Pons (tissue), 1 donor: ENCODE measurements around the gene P2RX2.
A peak's percentile ranks its signal among the peaks of the same experiment; 100 is the strongest.

Experiments used
- DNase-seq: peaks from one replicate; pipeline ENCODE4 v3.0.0-alpha.2; 2016; ENCODE audit warnings: low spot score

The P2RX2 gene

GRCh38 chr12:132603240-132604150 lies 15.1 kb upstream of the P2RX2 start:
- no peak for DNase-seq

GRCh38 chr12:132604151-132604618 lies 14.4 kb upstream of the P2RX2 start:
- DNase-seq: no peak

- no peak for DNase-seq
These were observed 13.7 kb upstream of the P2RX2 start for GRCh38 chr12:132604668-132605441.

- no peak for DNase-seq
These were observed 12.7 kb upstream of the P2RX2 start for GRCh38 chr12:132605892-132606291.

- DNase-seq: no peak
These were observed 12.1 kb upstream of the P2RX2 start for GRCh38 chr12:132606466-132606865.

GRCh38 chr12:132606927-132607326 lies 11.6 kb upstream of the P2RX2 start:
- DNase-seq: no peak

GRCh38 chr12:132608231-132609171 lies 10.1 kb upstream of the P2RX2 start:
- no peak for DNase-seq

- DNase-seq: no peak
These were observed 8.4 kb upstream of the P2RX2 start, which contains the start of gene LRCOL1 for GRCh38 chr12:132610051-132610759. TSS of gene LRCOL1 (minus strand) at chr12:132610582. CDS start at chr12:132606251, 4,331 bp downstream.

GRCh38 chr12:132610866-132611602 lies 7.5 kb upstream of the P2RX2 start:
- DNase-seq: no peak

GRCh38 chr12:132611620-132612019 lies 7.0 kb upstream of the P2RX2 start:
- no peak for DNase-seq

- no peak for DNase-seq
These were observed 4.5 kb upstream of the P2RX2 start for GRCh38 chr12:132614029-132614428.

- DNase-seq: peak; percentile 76
These were observed 3.6 kb upstream of the P2RX2 start for GRCh38 chr12:132614861-132615578.

- no peak for DNase-seq
These were observed 3.0 kb upstream of the P2RX2 start for GRCh38 chr12:132615579-132616038.

GRCh38 chr12:132617135-132617701 lies 1.4 kb upstream of the P2RX2 start:
- DNase-seq: no peak

- DNase-seq: no peak
These were observed 524 bp upstream of the P2RX2 start for GRCh38 chr12:132617822-132618682.

- no peak for DNase-seq
These were observed 452 bp downstream of the P2RX2 start for GRCh38 chr12:132619071-132619385.

- DNase-seq: no peak
These were observed 973 bp downstream of the P2RX2 start for GRCh38 chr12:132619386-132620112.
